Fibroblast of lung (primary cell): ENCODE results near the gene ITGA2. TPM values are rescaled to one million over a fixed set of nuclear protein-coding genes. Genes with fewer than 3 reads are reported as not detected.

Experiments used
- DNase-seq, 2 donors: peaks; one replicate each; pipeline versions ENCODE4 v3.0.0 to v3.0.0-alpha.2; 2010; ENCODE audit warnings: low read depth in 2 of 2
- H2AFZ ChIP-seq: 2 replicates; pipeline ENCODE4 v1.5.1; 2012; ENCODE audit warnings: low read length, control low read depth, inconsistent platforms
- H3K27ac ChIP-seq: 2 replicates; pipeline ENCODE4 v1.5.1; 2011; ENCODE audit warnings: low read length, control low read depth; ENCODE audit not compliant: insufficient read depth
- H3K27me3 ChIP-seq: 2 replicates; pipeline ENCODE4 v1.5.1; 2011; ENCODE audit warnings: mild to moderate bottlenecking, low read length; ENCODE audit not compliant: control insufficient read depth, insufficient read depth
- H3K36me3 ChIP-seq: 2 replicates; pipeline ENCODE4 v1.5.1; 2011; ENCODE audit warnings: low read length; ENCODE audit not compliant: control insufficient read depth, insufficient read depth
- H3K4me1 ChIP-seq: 2 replicates; pipeline ENCODE4 v1.5.1; 2011; ENCODE audit warnings: low read length; ENCODE audit not compliant: control insufficient read depth, insufficient read depth; ENCODE audit errors: extremely low read depth
- H3K4me2 ChIP-seq: 2 replicates; pipeline ENCODE4 v1.5.1; 2011; ENCODE audit warnings: low read length, control low read depth; ENCODE audit not compliant: insufficient read depth; ENCODE audit errors: extremely low read depth
- H3K4me3 ChIP-seq, 4 experiments: fragments of 200-600 bp in 1 of 4; sonication (generic) in 1 of 4; replicated peaks in 1 of 4; 2 replicates each; pipeline ENCODE4 v1.5.1; 2011 to 2016; ENCODE audit warnings: low read length in 4 of 4, low read depth in 3 of 4, mild to moderate bottlenecking in 3 of 4, control low read depth in 2 of 4, inconsistent platforms in 1 of 4, mixed read lengths in 1 of 4; ENCODE audit not compliant: insufficient read depth in 1 of 4; ENCODE audit errors: control extremely low read depth in 1 of 4
- H3K79me2 ChIP-seq: 2 replicates; pipeline ENCODE4 v1.5.1; 2012; ENCODE audit warnings: mild to moderate bottlenecking, low read length, inconsistent platforms; ENCODE audit not compliant: control insufficient read depth, insufficient read depth
- H3K9ac ChIP-seq: 2 replicates; pipeline ENCODE4 v1.5.1; 2011; ENCODE audit warnings: mild to moderate bottlenecking, low read length, control low read depth; ENCODE audit not compliant: insufficient read depth
- H3K9me3 ChIP-seq: 2 replicates; pipeline ENCODE4 v1.5.1; 2012; ENCODE audit warnings: low read depth, low read length; ENCODE audit not compliant: control insufficient read depth, insufficient read depth
- H4K20me1 ChIP-seq: 2 replicates; pipeline ENCODE4 v1.5.1; 2011; ENCODE audit warnings: low read length; ENCODE audit not compliant: control insufficient read depth, insufficient read depth; ENCODE audit errors: extremely low read depth
- EZH2 ChIP-seq: IDR thresholded peaks from 2 replicates; pipeline ENCODE4 v1.5.1; 2012; ENCODE audit warnings: low read length, control low read depth, mild to moderate bottlenecking; ENCODE audit errors: missing control alignments
- polyA plus RNA-seq, 2 donors: library from polyadenylated mRNA; depleted of rRNA in 1 of 2; stranded (reverse) in 1 of 2; unstranded in 1 of 2; fragments of >200 nt; gene quantifications; 2 replicates each; pipeline ENCODE4 v1.2.1, GENCODE V29; 2011 to 2012; ENCODE audit warnings: missing spikeins in 1 of 2
- total RNA-seq: library from RNA; depleted of rRNA; stranded (reverse); fragments of >200 nt; gene quantifications from 2 replicates; pipeline ENCODE4 v1.2.1, GENCODE V29; 2014
- TF ChIP-seq, protein P1 (sequence below), 2 donors: IDR thresholded peaks in 1 of 2; conservative IDR thresholded peaks in 1 of 2; 1 replicate in 1 of 2; 2 replicates in 1 of 2; pipeline ENCODE4 v1.5.1; 2011 to 2012; ENCODE audit warnings: low read length in 2 of 2, control low read depth in 1 of 2, inconsistent platforms in 1 of 2, low read depth in 1 of 2, mild to moderate bottlenecking in 1 of 2

Gene ITGA2
- total and polyA plus RNA-seq, 2 donors (not counting 1 experiment from before 2014, with no cell fraction given) = 9.4 to 75.5 TPM

DNA sequence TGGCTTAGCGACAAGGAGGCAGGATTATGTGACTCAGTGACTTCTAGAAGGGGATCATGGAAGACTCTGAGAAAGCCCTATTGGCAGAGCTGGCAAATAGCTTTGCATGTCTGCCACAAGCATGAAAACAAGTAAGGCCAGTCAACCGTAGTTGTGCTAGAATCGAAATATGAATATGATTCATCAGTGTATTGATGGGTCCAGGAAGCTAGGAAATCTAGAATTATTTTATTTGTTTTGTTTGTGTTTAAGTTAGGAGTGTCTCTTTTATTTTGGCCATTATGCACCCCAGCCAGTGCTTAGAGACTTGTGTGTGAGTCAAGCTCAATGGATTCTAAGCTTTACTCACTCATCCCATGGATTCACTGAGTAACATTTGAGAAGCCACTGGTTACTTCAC lies 3.8 kb upstream of the ITGA2 start:
- Histone ChIP-seq H3K36me3 (no peaks in the 10 kb centered on the region), H3K27ac (no peak overlapping the region), H3K4me2 (no peak overlapping the region), H3K27me3 (no peaks in the 10 kb centered on the region), H3K4me3 (no peak overlapping the region), H3K9ac (no peak overlapping the region), H2AFZ (no peak overlapping the region), H4K20me1 (no peaks in the 10 kb centered on the region), H3K79me2 (peaks cover 9% of the 10 kb centered on the region), H3K4me1 (peaks cover 7% of the 10 kb centered on the region), H3K9me3 (no peaks in the 10 kb centered on the region)
- no peak for DNase-seq
- TF ChIP-seq, protein P1, sequence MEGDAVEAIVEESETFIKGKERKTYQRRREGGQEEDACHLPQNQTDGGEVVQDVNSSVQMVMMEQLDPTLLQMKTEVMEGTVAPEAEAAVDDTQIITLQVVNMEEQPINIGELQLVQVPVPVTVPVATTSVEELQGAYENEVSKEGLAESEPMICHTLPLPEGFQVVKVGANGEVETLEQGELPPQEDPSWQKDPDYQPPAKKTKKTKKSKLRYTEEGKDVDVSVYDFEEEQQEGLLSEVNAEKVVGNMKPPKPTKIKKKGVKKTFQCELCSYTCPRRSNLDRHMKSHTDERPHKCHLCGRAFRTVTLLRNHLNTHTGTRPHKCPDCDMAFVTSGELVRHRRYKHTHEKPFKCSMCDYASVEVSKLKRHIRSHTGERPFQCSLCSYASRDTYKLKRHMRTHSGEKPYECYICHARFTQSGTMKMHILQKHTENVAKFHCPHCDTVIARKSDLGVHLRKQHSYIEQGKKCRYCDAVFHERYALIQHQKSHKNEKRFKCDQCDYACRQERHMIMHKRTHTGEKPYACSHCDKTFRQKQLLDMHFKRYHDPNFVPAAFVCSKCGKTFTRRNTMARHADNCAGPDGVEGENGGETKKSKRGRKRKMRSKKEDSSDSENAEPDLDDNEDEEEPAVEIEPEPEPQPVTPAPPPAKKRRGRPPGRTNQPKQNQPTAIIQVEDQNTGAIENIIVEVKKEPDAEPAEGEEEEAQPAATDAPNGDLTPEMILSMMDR (conservative IDR thresholded peaks at IDR 0.05 in 1 of 2, IDR thresholded peaks at IDR 0.05 in 1 of 2; ENCODE audit: low read depth in 1 of 2, low read length in 2 of 2) = no peak
- no peak for TF ChIP-seq EZH2

DNA sequence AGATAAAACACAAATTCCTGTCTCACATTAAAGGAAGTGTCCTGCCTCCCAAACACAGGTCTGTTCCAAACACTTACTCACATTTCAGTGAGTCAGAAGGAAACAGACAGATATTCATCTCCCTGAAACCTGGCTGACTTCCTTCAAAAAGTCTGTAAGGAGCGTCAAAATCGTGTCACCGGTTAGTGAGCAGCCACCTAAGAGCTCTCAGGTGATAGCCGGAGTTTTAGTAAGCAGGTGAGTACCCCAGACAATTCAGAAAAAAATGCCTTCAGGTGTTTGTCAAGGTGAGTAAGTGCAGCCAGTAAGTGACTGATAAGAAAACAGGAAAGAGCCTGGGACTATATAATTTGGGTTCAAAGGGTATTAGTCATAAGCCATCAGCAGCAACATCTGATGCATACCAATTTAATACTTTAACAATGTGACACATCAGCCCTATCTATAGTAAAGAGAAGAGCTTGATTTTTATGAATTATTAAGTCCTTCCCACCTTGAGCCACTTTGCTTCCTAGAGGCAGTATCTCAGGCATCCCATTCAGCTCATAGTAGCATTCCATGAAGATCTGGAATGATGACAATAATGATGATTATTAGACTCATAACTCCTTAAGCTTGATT lies 1.3 kb upstream of the ITGA2 start:
- H3K4me2 ChIP-seq = peak overlapping the region; percentile 21
- H3K27ac ChIP-seq = no peak overlapping the region

DNA sequence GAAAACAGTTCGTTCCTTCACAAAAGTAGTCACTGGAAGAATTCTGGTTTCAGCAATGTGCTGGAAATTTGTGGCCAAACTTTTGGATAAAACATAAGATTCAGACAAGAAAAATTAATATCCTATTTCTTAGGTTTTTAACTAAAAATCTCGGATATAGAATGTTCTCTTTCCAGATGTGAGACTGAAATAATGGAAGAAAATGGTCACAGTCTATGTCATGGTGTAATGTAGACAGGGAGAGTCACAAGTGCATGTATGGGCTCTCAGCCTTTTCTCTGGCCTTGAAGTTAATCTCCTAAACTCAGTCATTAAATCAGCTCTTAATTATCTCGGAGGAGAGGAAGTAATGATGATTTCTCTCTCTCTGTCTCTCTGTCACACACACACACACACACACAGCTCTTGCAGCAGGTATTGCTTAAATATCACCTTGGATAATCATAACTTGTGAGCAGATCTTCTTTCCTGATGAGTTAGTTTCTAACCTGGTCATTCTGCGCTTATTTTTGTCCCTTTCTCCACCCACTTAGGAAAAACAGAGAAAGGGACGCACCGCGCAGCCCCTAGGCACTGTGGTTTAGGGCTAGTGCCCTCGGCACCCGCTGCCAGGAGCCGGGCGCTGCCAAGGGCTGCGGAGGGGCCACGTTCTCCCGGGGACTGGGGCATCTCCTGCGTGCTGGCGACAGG lies 672 bp upstream of the ITGA2 start:
- peak overlapping the region; percentile 65 for H2AFZ ChIP-seq
- H3K27me3 ChIP-seq = no peaks in the 10 kb centered on the region
- peaks cover 7% of the 10 kb centered on the region for H3K4me1 ChIP-seq
- DNase-seq = no peak
- peaks cover 40% of the 10 kb centered on the region for H3K79me2 ChIP-seq
- no peaks in the 10 kb centered on the region for H3K9me3 ChIP-seq
- no peaks in the 10 kb centered on the region for H3K36me3 ChIP-seq
- peak overlapping the region; percentile 82 for H3K4me2 ChIP-seq
- no peak for TF ChIP-seq EZH2
- TF ChIP-seq, protein P1 (conservative IDR thresholded peaks at IDR 0.05 in 1 of 2, IDR thresholded peaks at IDR 0.05 in 1 of 2; ENCODE audit: low read depth in 1 of 2, low read length in 2 of 2) = no peak
- peak overlapping the region; percentile 59 for H3K9ac ChIP-seq
- peak overlapping the region; percentile 43 for H3K27ac ChIP-seq
- peak overlapping the region; percentile 44 to 79 (median 70) for H3K4me3 ChIP-seq
- H4K20me1 ChIP-seq = no peaks in the 10 kb centered on the region

More for the DNA sequence above, 1.3 kb upstream of the ITGA2 start:
- H3K79me2 ChIP-seq = peaks cover 33% of the 10 kb centered on the region
- H3K4me3 ChIP-seq = no peak overlapping the region
- H3K36me3 ChIP-seq = no peaks in the 10 kb centered on the region
- no peaks in the 10 kb centered on the region for H3K27me3 ChIP-seq
- no peaks in the 10 kb centered on the region for H4K20me1 ChIP-seq
- no peak for TF ChIP-seq EZH2
- TF ChIP-seq, protein P1 (conservative IDR thresholded peaks at IDR 0.05 in 1 of 2, IDR thresholded peaks at IDR 0.05 in 1 of 2; ENCODE audit: low read depth in 1 of 2, low read length in 2 of 2) = no peak
- H3K9me3 ChIP-seq = no peaks in the 10 kb centered on the region
- H3K9ac ChIP-seq = no peak overlapping the region
- H2AFZ ChIP-seq = no peak overlapping the region
- peaks cover 7% of the 10 kb centered on the region for H3K4me1 ChIP-seq
- DNase-seq = peak in 1 of 2 donors; percentile 89
